Adipose tissue (tissue), 3 donors: Measurements from ENCODE around the gene PATJ. TPM values are rescaled to one million over a fixed set of nuclear protein-coding genes. Genes with fewer than 3 reads are reported as not detected.
"Not testable (repeated sequence)": the region's sequence is repeated elsewhere in the genome, so short reads cannot be mapped to it uniquely, and the experiment has no call there.

ENCODE experiments used
- H3K27ac ChIP-seq: one replicate; pipeline ENCODE4 v1.5.1; 2013; ENCODE audit warnings: low read depth, low read length
- WGBS, 3 donors: extraction: QIAGEN DNeasy Blood & Tissue Kit; methylation state at CpG; one replicate each; pipeline ENCODE4 v1.1.7; 2013; 5-methylcytosine and 5-hydroxymethylcytosine counted together
- polyA plus RNA-seq, 3 donors: library from polyadenylated mRNA; stranded (reverse); fragments of 200-250 nt; gene quantifications; one replicate each; pipeline ENCODE4 v1.2.3, GENCODE V29; 2013
- donor health status: healthy with polysubstance abuse.
- donor health status: Bipolar disorder and iron deficiency.
- donor health status: healthy.

PATJ gene
- polyA plus RNA-seq, 3 donors: 2.6 to 9.8 (median 2.9) TPM

- 89 to 97% (median 90%) methylated on average over 4 of the region's 4 CpGs for WGBS, 3 donors
These were observed 123.5 kb downstream of the PATJ start for GRCh38 chr1:61865646-61866220.

DNA sequence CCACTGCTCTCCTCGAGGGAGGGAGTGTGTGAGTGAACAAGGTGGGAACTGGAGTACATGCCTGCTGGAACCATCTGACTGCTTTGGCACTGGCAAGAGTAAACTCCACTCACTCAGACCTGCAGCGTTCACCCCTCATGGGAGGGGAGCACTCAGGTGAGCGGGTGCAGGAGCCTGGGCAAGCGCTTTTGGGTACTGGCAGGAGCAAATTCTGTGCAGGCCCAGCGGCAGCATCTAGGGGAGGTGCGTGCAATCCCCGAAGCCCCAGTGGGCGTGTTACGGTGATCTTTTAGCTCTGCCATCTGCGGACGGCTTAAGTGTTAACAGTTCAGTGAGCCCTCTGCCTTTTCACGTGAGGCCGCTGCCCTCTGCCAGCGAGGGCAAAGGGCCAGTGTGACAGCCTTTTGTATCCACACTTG, 127.4 kb downstream of the PATJ start:
- H3K27ac ChIP-seq: no peak overlapping the region
- 89 to 98% (median 96%) methylated on average over 14 of the region's 14 CpGs for WGBS, 3 donors

More at GRCh38 chr1:61865646-61866220, 123.5 kb downstream of the PATJ start:
- no peak overlapping the region for H3K27ac ChIP-seq

- 85 to 92% (median 90%) methylated on average over 3 of the region's 3 CpGs for WGBS, 3 donors
- no peak overlapping the region for H3K27ac ChIP-seq
These were observed 129.9 kb downstream of the PATJ start for GRCh38 chr1:61872206-61872605.

DNA sequence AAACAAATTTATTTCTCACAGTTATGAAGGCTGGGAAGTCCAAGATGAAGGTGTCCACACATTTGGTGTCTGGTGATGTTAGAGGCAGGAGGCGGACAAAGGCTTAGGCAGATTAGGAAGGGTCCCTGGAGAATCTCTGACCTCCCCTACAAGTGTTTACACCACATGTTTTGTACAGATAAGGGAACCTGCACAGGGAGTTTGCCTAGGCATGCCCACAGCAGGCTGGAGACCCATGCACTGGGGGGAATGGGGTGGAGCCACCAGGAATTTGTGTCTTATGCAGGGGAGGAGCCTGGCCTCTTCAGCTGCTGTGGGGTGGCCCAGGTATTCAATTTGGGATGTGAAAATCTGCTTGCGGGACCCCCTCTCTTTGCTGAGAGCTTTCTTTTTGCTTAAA, 131.3 kb downstream of the PATJ start:
- no peak overlapping the region for H3K27ac ChIP-seq
- 97 to 100% (median 98%) methylated on average over 2 of the region's 2 CpGs for WGBS, 3 donors

DNA sequence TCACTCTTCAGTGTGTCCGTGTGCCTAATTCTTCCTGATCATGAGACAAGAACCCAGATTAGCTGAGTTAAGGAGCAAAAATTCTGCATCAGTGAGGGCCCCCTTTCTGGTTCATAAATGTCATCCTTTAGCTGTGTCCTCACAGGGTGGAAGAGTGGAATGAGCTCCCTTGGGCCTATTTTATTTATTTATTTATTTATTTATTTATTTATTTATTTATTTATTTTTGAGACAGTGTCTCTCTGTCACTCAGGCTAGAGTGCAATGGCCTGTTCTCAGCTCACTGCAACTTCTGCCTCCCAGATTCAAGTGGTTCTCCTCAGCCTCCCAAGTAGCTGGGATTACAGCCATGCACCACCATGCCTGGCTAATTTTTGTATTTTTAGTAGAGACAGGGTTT, 131.7 kb downstream of the PATJ start:
- no peak overlapping the region for H3K27ac ChIP-seq
- WGBS, 3 donors: 98 to 100% (median 100%) methylated on average over 1 of the region's 1 CpG

GRCh38 chr1:61875198-61875597, 132.9 kb downstream of the PATJ start:
- WGBS, 3 donors: 94 to 97% (median 96%) methylated on average over 2 of the region's 2 CpGs

DNA sequence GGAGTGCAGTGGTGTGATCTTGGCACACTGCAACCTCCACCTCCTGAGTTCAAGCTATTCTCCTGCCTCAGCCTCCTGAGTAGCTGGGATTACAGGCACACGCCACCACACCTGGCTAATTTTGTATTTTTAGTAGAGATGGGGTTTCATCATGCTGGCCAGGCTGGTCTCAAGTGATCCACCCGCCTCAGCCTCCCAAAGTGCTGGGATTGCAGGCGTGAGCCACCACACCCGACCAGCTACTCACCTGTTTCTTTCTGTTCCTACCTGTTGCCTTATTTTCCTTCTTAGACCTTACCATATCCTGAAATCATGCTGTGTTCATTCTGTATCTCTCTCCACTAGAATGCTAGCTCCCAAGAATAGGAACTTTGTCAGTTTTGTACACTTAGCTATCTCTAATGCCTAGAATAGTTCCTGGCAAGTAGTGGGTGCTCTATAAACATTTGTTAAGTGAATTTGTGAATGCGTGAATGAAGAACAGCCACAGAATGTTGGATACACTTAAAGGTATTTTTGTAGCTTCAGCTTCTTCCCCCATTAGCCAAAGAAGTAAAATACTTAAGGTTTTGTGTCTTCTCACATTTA, 137.7 kb downstream of the PATJ start:
- H3K27ac ChIP-seq: not testable (repeated sequence)
- 87 to 96% (median 92%) methylated on average over 5 of the region's 5 CpGs for WGBS, 3 donors

More at GRCh38 chr1:61875198-61875597, 132.9 kb downstream of the PATJ start:
- H3K27ac ChIP-seq: no peak overlapping the region

DNA sequence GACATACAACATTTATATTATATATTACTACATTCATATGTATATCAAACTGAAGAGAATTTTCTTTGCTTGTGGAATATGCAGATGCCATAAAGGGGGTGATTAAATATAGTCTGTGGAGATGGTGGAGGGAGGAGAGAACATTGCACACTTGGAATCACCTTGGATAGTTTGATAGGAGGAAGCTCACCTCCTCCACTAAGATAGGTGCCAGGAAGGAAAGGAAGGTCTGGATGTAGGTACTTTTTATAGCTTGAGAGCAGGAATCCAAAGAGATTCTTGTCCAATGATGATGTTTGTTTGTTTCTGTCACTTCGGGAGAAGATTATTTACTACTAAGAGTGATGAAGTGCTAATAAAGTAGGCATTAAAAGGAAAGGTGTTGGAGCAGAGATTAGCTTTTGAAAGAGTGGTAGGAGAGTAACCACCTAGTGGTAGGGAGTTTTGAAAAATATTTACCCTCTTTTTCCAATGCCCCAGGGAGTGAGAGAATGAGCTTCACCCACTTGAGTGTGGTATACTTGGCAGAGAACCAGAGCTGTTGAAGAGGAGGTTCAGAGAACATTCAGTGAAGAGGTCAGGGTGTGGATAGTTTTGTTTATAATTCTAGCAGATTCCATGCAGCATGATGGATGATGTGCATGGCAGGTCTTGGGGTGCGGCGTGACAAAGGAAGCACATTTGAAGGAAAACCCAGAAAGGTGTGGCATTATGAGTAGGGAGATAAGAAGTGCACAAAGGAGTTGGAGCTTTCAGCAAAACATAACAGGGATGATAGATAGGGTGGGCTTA, 145.0 kb downstream of the PATJ start:
- 75 to 77% (median 76%) methylated on average over 3 of the region's 3 CpGs for WGBS, 3 donors
- H3K27ac ChIP-seq: no peak overlapping the region

DNA sequence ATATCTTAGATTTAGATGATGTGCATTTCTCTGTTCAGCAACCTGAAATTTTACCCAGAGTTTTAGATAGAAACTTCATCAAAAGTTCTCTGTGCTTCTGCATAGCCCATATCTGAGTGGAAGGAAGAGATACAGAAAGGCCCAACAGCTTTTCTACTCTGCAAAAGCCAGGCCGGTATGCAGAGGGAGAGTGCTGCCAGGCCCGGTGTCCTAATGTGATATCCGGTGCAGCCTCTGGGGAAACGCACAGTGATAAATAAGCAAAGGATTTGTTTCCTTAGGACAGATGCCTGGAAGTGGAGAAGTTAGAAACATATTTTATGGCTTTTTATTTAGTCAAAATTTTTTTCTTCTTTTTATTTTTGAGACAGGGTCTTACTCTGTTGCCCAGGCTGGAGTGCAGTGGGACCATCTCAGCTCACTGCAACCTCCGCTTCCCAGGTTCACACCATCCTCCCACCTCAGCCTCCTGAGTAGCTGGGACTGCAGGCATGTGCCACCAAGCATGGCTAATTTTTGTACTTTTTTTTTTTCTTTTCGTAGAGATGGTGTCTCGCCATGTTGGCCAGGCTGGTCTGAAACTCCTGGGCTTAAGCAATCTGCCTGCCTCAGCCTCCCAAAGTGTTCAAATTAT, 145.8 kb downstream of the PATJ start:
- 68 to 79% (median 68%) methylated on average over 7 of the region's 7 CpGs for WGBS, 3 donors
- H3K27ac ChIP-seq: no peak overlapping the region

- 92 to 93% (median 92%) methylated on average over 1 of the region's 1 CpG for WGBS, 3 donors
- no peak overlapping the region for H3K27ac ChIP-seq
These were observed 146.5 kb downstream of the PATJ start for GRCh38 chr1:61888808-61889207.

GRCh38 chr1:61890435-61890834, 148.2 kb downstream of the PATJ start:
- not testable (repeated sequence) for H3K27ac ChIP-seq

DNA sequence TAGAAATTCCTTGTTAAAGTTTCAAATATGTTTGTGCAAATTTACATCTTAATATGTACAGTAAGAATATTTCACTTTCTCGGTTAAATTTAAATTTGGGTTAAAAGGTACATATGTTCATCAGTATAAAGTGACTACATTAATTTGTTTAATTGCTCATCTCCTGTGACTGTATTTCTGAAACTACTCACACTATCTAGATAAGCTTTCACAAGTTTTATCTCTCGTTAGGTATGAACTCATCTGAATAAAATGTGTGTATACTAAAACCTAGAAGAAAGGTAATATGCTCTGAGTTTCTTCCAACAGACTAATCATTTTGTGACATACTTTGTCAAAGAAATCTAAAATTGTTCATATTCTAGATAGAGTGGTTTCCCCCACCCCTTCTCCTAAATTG, 150.7 kb downstream of the PATJ start:
- H3K27ac ChIP-seq: no peak overlapping the region
- 69 to 88% (median 75%) methylated on average over 2 of the region's 2 CpGs for WGBS, 3 donors

DNA sequence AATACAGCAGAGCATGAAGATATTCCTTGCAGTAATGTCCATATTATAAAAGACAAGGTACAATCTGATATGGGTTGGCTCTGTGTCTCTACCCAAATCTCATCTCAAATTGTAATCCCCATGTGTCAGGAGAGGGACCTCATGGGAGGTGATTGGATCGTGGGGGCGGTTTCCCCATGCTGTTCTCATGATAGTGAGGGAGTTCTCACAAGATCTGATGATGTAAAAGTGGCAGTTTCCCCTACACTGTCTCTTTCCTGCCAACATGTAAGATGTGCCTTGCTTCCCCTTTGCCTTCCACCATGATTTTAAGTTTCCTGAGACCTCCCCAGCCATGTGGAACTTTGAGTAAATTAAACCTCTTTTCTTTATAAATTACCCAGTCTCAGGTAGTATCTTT, 152.0 kb downstream of the PATJ start:
- not testable (repeated sequence) for H3K27ac ChIP-seq
- 81 to 97% (median 95%) methylated on average over 2 of the region's 2 CpGs for WGBS, 3 donors

GRCh38 chr1:61895175-61895574, 152.9 kb downstream of the PATJ start:
- WGBS, 3 donors: 0 to 64% (median 21%) methylated on average over 2 of the region's 2 CpGs
- no peak overlapping the region for H3K27ac ChIP-seq

GRCh38 chr1:61898658-61899057, 156.4 kb downstream of the PATJ start:
- no peak overlapping the region for H3K27ac ChIP-seq
- 94 to 95% (median 95%) methylated on average over 3 of the region's 3 CpGs for WGBS, 3 donors

DNA sequence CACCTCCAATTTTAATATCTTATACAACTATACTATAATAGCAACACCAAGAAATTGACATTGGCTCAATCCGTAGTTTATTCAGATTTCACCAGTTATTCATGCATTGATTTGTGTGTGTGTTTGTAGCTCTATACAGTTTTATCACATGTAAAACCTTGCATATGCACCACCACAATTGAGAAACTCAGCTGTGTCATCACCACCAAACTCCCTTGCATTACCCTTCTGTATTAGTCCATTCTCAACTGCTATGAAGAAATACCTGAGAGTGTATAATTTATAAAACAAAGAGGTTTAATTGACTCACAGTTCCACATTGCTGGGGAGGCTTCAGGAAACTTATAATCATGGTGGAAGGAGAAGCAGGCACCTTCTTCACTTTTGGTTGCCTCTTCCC, 162.1 kb downstream of the PATJ start:
- 67 to 90% (median 77%) methylated on average over 1 of the region's 1 CpG for WGBS, 3 donors
- H3K27ac ChIP-seq: no peak overlapping the region

DNA sequence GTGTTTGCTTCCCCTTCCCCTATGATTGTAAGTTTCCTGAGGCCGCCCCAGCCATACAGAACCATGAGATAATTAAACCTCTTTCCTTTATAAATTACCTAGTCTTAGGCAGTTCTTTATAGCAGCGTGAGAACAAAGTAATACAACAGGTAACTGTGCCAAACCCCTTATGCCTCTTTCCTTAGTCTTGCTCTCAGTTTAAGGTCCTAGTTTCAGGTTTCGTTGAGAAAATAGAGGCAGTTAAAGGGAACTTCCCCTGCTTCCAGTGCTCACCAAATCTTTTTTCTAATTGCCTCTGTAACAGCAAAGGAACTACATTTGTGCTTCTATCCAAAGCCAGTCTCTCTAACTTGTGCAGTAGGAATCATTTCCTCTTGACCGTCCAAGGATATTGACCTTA, 164.8 kb downstream of the PATJ start:
- 65 to 80% (median 77%) methylated on average over 4 of the region's 4 CpGs for WGBS, 3 donors
- H3K27ac ChIP-seq: no peak overlapping the region

GRCh38 chr1:61910035-61910434, 167.8 kb downstream of the PATJ start:
- no peak overlapping the region for H3K27ac ChIP-seq

GRCh38 chr1:61914823-61915482, 172.7 kb downstream of the PATJ start:
- no peak overlapping the region for H3K27ac ChIP-seq

More at GRCh38 chr1:61914823-61915482, 172.7 kb downstream of the PATJ start:
- WGBS, 3 donors: 66 to 80% (median 77%) methylated on average over 4 of the region's 4 CpGs
